Mucosa of rectum (tissue), 2 donors: ENCODE data around the gene MGAT5.

Experiments
- H3K27ac ChIP-seq, 2 donors: one replicate each; pipeline ENCODE4 v1.7.0; 2013; ENCODE audit warnings: inconsistent platforms in 2 of 2, low read depth in 2 of 2, low read length in 2 of 2
- H3K27me3 ChIP-seq, 2 donors: one replicate each; pipeline ENCODE4 v1.7.0; 2013; ENCODE audit warnings: low read length in 2 of 2; ENCODE audit not compliant: control insufficient read depth in 2 of 2, insufficient read depth in 2 of 2
- H3K36me3 ChIP-seq, 2 donors: one replicate each; pipeline ENCODE4 v1.7.0; 2013; ENCODE audit warnings: low read length in 2 of 2; ENCODE audit not compliant: control insufficient read depth in 2 of 2, insufficient read depth in 2 of 2
- H3K4me1 ChIP-seq, 2 donors: one replicate each; pipeline ENCODE4 v1.7.0; 2013; ENCODE audit warnings: low read length in 2 of 2, mild to moderate bottlenecking in 1 of 2; ENCODE audit not compliant: control insufficient read depth in 2 of 2, insufficient read depth in 2 of 2
- H3K4me3 ChIP-seq, 2 donors: one replicate each; pipeline ENCODE4 v1.7.0; 2013; ENCODE audit warnings: low read length in 2 of 2
- H3K9ac ChIP-seq, 2 donors: one replicate each; pipeline ENCODE4 v1.7.0; 2013; ENCODE audit warnings: low read length in 2 of 2, low read depth in 1 of 2, mild to moderate bottlenecking in 1 of 2
- H3K9me3 ChIP-seq, 2 donors: one replicate each; pipeline ENCODE4 v1.7.0; 2013; ENCODE audit warnings: low read length in 2 of 2; ENCODE audit not compliant: control insufficient read depth in 2 of 2
- donor health status: healthy.
- donor health status: Normal muscosa, but diverticular disease.

Gene MGAT5

GRCh38 chr2:134250840-134251461, 2.9 kb upstream of the MGAT5 start:
- Histone ChIP-seq H3K4me1 (peaks cover 15 to 31% of the 10 kb centered on the region in 2 donors), H3K36me3 (peaks cover 4 to 9% of the 10 kb centered on the region in 2 donors), H3K27ac (no peak overlapping the region), H3K9me3 (no peaks in the 10 kb centered on the region), H3K9ac (no peak overlapping the region), H3K4me3 (no peak overlapping the region), H3K27me3 (no peaks in the 10 kb centered on the region)

DNA sequence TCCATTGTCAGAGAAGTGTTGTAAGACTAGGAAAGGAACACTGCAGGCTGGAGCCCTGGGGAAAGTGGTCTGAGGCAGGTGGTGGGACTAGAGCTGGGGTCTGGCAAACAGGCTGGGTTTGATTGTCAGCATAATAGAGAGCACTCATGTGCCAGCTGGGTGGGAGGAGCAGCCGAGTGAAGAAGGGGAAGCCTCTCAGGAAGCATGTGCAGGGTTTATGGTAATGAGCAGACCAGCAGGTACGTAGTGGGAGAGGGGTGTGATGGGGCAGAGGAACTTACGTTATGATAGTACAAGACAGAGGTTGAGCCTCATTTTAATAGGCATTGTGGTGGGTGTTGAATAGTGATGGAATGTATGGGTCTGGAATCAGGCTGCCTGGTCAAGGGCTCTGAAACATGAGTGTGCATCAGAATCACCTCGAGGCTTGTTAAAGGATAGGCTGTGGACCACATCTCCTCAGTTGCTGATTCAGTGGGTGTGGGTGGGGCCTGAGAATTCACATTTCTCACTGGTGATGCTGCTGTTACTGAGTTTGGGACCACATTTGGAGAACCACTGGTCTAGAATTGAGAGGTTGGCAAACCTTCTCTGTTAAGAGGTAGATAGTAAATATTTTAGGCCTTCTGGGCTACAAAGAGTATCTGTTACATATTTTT, 1.7 kb upstream of the MGAT5 start:
- Histone ChIP-seq H3K9me3 (no peaks in the 10 kb centered on the region), H3K4me3 (no peak overlapping the region), H3K4me1 (peaks cover 12 to 31% of the 10 kb centered on the region in 2 donors), H3K27me3 (no peaks in the 10 kb centered on the region), H3K36me3 (peaks cover 7 to 9% of the 10 kb centered on the region in 2 donors), H3K27ac (no peak overlapping the region), H3K9ac (no peak overlapping the region)

GRCh38 chr2:134253117-134253704, 661 bp upstream of the MGAT5 start:
- Histone ChIP-seq H3K27ac (peak overlapping the region in 1 of 2 donors; percentile 9), H3K4me1 (peaks cover 12 to 31% of the 10 kb centered on the region in 2 donors), H3K9me3 (no peaks in the 10 kb centered on the region), H3K4me3 (no peak overlapping the region), H3K27me3 (no peaks in the 10 kb centered on the region), H3K36me3 (peaks cover 7 to 9% of the 10 kb centered on the region in 2 donors), H3K9ac (no peak overlapping the region)

GRCh38 chr2:134254824-134255223, 952 bp downstream of the MGAT5 start:
- peaks cover 7 to 9% of the 10 kb centered on the region in 2 donors for H3K36me3 ChIP-seq
- H3K4me3 ChIP-seq = no peak overlapping the region
- peaks cover 14 to 35% of the 10 kb centered on the region in 2 donors for H3K4me1 ChIP-seq

DNA sequence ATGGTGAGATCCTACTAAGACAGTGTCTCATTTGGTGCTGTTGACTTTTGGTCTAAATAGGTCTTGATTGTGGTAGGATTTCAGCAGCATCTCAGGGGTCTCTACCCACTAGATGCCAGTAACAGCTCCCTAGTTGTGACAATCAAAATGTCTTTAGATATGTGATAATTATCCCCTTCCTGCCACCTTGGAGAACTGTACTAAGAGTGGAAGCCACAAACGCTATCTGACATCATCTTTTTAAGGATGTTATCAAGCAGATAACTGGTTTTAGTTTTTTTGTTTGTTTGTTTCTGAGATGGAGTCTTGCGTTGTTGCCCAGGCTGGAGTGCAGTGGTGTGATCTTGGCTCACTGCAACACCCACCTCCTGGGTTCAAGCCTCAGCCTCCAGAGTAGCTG, 3.1 kb downstream of the MGAT5 start:
- Histone ChIP-seq H3K27ac (no peak overlapping the region), H3K9ac (no peak overlapping the region), H3K9me3 (no peaks in the 10 kb centered on the region), H3K27me3 (no peaks in the 10 kb centered on the region), H3K4me1 (peaks cover 20 to 45% of the 10 kb centered on the region in 2 donors), H3K36me3 (peaks cover 9% of the 10 kb centered on the region in 2 donors), H3K4me3 (no peak overlapping the region)

More at GRCh38 chr2:134254824-134255223, 952 bp downstream of the MGAT5 start:
- Histone ChIP-seq H3K27me3 (no peaks in the 10 kb centered on the region), H3K9me3 (no peaks in the 10 kb centered on the region), H3K27ac (no peak overlapping the region), H3K9ac (no peak overlapping the region)

DNA sequence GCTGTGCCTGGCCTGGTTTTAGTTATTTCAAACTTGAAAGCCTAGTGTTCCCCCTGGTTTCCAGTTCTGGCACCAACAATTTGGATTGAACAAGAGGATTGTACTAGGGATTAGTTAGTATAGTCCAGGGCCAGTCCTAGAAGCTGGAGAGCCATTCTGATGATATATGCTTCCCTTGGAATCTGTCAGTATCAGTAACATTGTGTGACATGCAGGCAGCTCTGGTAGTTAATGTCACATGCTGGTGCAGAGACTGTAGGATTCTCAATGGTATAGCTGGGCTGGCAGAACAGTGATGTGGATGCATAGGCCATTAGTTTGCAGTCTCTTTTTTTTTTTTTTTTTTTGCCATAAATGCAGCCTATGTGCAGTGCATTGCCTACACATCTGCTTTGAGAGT, 3.6 kb downstream of the MGAT5 start:
- Histone ChIP-seq H3K9me3 (no peaks in the 10 kb centered on the region), H3K4me1 (peaks cover 20 to 42% of the 10 kb centered on the region in 2 donors), H3K9ac (no peak overlapping the region), H3K36me3 (peaks cover 9% of the 10 kb centered on the region in 2 donors), H3K27me3 (no peaks in the 10 kb centered on the region), H3K27ac (no peak overlapping the region), H3K4me3 (no peak overlapping the region)

GRCh38 chr2:134257965-134258683, 4.3 kb downstream of the MGAT5 start:
- H3K4me3 ChIP-seq = no peak overlapping the region
- H3K9ac ChIP-seq = no peak overlapping the region
- no peaks in the 10 kb centered on the region for H3K9me3 ChIP-seq
- H3K4me1 ChIP-seq = peaks cover 18 to 38% of the 10 kb centered on the region in 2 donors
- no peak overlapping the region for H3K27ac ChIP-seq
- H3K36me3 ChIP-seq = peaks cover 9% of the 10 kb centered on the region in 2 donors
- H3K27me3 ChIP-seq = no peaks in the 10 kb centered on the region

- Histone ChIP-seq H3K4me3 (no peak overlapping the region), H3K9ac (no peak overlapping the region), H3K4me1 (peaks cover 13 to 31% of the 10 kb centered on the region in 2 donors), H3K27ac (no peak overlapping the region), H3K9me3 (no peaks in the 10 kb centered on the region), H3K27me3 (no peaks in the 10 kb centered on the region), H3K36me3 (peaks cover 9% of the 10 kb centered on the region in 2 donors)
These were observed 5.0 kb downstream of the MGAT5 start for GRCh38 chr2:134258684-134259388.

- H3K4me3 ChIP-seq = no peak overlapping the region
- peak overlapping the region in 1 of 2 donors; percentile 1 for H3K27ac ChIP-seq
- no peaks in the 10 kb centered on the region for H3K27me3 ChIP-seq
- peaks cover 12 to 24% of the 10 kb centered on the region in 2 donors for H3K4me1 ChIP-seq
- peaks cover 4 to 5% of the 10 kb centered on the region in 2 donors for H3K36me3 ChIP-seq
- no peak overlapping the region for H3K9ac ChIP-seq
- no peaks in the 10 kb centered on the region for H3K9me3 ChIP-seq
These were observed 5.7 kb downstream of the MGAT5 start for GRCh38 chr2:134259571-134259970.
